ENCODE measurements around the gene KCTD5.
"Not testable (repeated sequence)": the region's sequence is repeated elsewhere in the genome, so short reads cannot be mapped to it uniquely, and the experiment has no call there.

Gene KCTD5, protein sequence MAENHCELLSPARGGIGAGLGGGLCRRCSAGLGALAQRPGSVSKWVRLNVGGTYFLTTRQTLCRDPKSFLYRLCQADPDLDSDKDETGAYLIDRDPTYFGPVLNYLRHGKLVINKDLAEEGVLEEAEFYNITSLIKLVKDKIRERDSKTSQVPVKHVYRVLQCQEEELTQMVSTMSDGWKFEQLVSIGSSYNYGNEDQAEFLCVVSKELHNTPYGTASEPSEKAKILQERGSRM

DNA sequence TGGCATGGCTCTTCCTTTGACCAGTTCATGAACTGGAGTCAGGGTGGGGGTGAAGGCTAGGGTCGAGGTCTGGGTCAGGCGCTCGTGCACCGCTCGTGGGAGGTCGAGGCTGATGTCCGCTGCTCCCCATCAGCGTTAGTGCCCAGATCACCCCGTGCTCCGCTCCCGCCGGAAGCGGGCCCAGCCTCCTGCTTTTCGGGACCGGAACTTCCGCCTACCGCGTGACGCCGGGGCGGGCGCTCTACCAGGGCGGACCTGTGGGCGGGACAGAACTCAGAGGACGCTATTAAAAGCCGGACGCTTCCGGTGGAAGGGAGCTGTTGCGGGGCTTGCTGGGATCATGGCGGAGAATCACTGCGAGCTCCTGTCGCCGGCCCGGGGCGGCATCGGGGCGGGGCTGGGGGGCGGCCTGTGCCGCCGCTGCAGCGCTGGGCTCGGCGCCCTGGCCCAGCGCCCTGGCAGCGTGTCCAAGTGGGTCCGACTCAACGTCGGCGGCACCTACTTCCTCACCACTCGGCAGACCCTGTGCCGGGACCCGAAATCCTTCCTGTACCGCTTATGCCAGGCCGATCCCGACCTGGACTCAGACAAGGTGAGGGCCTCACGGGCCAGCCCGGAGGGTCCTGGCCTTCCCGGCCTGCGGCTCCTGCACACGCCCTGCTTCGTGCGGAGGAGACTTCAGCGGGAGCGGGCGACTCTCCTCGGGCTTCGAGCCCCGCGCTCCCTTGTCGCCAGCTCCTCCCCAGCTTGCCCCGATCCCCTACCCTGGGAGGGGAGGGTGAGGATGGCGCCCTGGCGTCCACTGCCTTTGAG is at the start of gene KCTD5:
KCTD5 (plus strand) TSS at position 315 of the 813 bp plus-strand sequence; CDS start at position 341, 26 bp downstream.
- peak; percentile 90 to 93 for DNase-seq (ENCODE audit: low read depth in 2 of 2, low spot score in 1 of 2)

DNA sequence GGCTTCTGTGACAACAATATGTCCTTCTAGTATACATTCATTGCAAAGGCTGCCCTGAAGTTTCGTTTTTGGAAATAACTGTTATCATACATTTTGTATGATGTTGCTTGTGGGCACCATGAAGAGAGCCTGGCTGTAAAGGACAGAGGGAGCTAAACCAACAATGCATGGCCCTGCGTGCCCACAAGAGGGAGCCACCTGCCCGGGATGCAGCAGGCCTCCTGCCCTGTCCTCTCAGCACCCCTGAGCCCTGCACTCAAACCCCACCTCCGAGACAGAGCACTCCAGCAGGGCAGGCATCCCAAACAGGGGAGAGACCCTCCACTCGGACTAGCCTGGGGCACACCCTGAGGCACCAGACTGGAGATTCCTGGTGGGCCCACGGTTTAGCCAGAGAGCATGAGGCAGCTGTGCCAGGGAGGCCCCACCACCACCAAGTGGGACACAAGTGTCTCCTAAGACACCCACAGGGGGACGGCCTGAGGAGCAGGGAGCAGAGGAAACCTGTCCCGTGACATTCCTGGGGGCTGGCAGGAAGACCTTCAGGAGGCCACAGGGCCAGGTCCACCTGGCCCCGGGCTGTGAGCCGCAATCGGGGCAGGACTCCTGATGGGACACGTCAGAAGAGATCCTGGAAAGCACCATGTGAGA is 43.1 kb upstream of the KCTD5 start:
- peak in 1 of 2 donors; percentile 13 for DNase-seq (ENCODE audit: low read depth in 2 of 2, low spot score in 1 of 2)

DNA sequence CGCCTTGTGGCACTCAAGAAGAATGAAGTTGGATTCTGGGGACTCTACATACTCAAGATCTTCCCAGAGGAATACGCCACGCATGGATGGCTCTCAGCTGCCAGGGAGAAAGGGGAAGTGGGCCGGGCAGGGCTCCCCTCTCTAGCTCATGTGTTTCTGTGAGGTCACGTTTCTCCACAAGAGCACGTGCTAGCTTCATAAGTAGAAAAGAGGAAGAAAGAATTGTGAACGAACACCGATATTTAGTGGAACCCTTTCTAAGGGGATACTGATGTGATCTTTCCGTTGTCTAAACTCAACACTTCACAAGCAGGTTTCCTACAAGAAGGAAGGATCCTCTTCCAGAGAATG is 42.6 kb upstream of the KCTD5 start:
- not testable (repeated sequence) for DNase-seq (ENCODE audit: low read depth in 2 of 2, low spot score in 1 of 2)

DNA sequence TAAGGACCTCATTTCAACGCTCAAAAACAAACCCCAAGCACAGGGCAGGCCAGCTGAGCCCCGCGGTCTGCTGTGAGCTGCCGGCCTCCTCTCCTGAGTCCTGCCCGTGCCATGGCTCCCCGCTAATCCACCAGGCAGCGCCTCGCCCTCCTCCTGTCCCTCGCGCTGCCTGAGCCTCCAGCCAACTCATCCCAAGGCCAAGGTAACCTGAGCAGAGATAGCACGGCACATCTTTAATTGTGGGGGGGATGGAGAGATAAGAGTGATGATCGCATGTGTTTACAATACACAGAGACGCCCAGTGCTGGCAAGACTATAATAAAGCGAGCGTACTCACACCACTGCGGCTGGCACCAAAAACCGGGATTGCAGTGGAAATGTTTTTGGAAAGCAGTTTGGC is 39.8 kb upstream of the KCTD5 start:
- DNase-seq (ENCODE audit: low read depth in 2 of 2, low spot score in 1 of 2), result not testable (repeated sequence)

DNA sequence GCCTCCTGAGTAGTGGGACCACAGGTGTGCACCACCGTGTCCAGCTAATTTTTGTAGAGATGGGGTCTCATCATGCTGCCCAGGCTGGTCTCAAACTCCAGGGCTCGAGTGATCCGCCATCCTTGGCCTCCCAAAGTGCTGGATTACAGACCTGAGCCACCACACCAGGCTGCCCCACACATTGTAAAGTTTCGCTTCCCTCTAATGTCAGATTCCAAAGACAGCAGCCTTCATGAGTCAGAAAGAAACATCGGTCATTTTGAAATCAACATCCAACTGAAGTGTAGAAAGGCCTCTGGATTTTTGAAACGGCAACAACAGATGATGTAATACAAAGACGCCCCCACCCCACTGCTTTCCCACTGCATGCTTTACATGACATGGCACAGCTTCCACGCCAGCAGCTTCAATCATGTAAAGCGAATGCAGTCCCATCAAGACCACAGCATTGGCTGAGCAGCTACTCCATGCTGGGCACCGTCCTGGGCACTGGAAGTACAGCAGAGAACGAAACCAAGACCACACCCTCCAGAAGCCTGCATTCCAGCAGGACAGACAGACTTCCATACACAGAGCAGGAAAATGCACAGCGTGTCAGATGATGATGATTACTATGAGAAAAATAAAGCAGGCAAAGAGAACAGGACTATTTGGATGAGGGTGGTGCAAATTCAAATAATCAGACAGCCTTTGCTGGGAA is 37.4 kb upstream of the KCTD5 start:
- DNase-seq (ENCODE audit: low read depth in 2 of 2, low spot score in 1 of 2), result not testable (repeated sequence)

DNA sequence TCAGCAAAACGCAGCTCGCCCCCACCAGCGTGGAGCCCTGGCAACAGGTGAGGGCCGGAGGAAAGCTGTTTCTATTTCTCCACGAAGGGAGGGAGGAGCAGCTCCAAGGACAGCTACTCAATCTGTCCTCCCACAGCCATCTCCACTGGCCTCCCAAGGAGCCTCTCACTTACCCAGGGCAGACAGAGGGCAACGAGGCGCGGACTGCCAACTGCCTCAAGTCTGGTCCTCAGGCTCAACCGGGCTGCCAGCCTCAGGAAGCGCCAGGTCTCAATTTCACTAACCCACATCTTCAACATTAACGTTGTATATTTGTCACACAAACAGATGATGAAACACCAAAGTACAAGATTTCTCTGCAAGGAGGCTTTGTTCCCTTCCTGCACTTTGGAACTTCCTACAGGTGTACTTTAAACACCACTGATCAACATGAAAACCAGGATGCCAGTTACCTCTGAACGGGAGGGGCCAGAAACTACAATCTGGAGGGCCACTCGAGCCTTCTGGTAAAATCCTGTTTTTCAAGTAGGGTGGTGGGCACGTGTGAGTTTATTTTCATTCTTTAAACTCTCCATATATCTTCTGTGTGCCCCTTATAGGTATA is 31.0 kb upstream of the KCTD5 start:
- DNase-seq (ENCODE audit: low read depth in 2 of 2, low spot score in 1 of 2), result not testable (repeated sequence)

DNA sequence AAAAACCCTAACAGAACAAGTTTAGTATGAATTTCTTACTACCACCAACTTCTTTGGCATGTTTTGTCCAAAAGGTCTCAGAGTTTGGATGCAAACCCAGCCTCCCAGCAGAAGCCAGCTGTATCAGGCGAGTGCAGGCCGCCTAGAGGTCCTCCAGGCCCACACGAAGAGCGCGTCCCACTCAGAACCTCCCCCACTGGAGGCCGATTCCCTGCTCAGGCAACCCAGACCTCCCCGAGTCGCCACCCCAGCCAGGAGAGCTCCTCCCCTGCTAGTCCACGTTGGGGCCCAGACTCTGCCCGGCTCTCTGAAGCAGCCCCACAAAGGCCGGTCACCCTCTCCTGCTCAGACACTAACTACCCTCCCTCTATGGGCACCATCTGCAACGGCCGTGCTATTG is 28.4 kb upstream of the KCTD5 start:
- DNase-seq (ENCODE audit: low read depth in 2 of 2, low spot score in 1 of 2), result not testable (repeated sequence)

DNA sequence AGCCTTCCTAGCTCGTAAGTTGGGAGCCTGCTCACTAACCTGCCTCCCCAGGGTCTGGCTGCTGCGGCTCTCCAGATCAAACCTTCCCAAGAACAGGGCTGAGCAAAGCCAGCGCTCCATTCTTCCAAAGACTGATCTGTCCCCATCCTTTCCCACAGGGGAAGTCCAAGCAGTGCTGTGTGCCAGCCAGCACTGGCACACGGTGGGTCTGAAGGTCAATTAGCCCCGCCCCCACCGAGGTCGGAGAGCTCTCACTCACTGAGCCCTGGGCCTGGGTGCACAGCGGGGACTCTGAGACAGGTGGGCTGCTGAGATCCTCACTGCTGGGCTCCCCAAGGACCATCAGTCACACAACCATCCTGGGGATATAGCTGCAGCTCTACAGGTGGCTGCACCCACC is 27.4 kb upstream of the KCTD5 start:
- not testable (repeated sequence) for DNase-seq (ENCODE audit: low read depth in 2 of 2, low spot score in 1 of 2)

DNA sequence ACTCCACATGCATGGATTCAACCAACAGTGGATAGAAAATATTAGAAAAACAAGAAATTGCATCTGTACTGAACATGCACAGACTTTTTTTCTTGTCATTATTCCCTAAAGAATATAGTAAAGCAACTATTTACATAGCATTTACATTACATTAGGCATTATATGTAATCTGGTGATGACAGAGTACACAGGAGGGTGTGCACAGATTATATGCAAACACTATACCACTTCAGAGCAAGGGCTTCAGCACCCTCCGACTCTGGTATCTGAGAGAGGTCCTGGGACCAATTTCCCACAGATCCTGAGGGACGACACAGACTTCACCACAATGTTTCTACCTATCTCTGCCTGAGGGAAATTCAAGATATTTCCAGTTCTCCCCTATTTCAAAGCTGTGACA is 25.3 kb upstream of the KCTD5 start:
- no peak for DNase-seq (ENCODE audit: low read depth in 2 of 2, low spot score in 1 of 2)

DNA sequence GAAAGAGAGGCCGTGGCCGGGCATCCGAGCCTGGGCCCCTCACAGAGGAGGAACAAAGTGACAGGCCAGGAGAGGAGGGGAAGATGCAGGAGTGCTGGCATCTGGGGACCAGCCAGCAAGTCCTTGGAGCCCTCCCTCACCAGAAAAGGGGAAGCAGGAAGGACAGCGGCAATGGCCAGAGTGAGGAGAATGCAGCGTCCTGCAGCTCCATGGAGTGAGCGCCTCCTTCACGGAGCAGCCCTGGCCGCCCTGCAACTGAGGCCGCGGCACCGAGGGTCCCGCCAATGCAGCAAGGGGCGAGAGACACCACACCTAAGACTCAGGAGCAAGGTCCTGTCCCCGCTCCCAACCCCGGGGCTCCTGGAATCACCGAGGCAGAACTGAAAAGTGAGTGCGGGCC is 24.5 kb upstream of the KCTD5 start:
- DNase-seq (ENCODE audit: low read depth in 2 of 2, low spot score in 1 of 2), result not testable (repeated sequence)

DNA sequence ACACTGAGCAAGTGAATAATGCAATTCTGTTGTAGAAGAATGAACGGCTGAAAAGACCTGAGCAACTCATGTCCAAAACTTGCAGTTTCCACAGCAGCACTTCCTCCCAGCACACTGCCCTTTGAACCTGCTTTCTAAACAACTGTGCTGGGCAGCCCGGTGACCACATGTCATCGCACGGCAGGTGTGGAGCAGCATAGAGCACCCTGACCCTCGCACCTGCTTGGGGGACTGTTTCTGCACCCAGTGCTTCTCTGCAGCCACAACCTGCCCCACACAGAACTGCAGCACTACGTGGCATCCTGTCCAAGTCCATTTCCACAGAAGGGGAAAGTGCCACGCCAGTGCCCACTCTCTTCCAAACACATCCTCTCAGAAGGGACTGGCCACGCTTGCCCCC is 22.8 kb upstream of the KCTD5 start:
- not testable (repeated sequence) for DNase-seq (ENCODE audit: low read depth in 2 of 2, low spot score in 1 of 2)

DNA sequence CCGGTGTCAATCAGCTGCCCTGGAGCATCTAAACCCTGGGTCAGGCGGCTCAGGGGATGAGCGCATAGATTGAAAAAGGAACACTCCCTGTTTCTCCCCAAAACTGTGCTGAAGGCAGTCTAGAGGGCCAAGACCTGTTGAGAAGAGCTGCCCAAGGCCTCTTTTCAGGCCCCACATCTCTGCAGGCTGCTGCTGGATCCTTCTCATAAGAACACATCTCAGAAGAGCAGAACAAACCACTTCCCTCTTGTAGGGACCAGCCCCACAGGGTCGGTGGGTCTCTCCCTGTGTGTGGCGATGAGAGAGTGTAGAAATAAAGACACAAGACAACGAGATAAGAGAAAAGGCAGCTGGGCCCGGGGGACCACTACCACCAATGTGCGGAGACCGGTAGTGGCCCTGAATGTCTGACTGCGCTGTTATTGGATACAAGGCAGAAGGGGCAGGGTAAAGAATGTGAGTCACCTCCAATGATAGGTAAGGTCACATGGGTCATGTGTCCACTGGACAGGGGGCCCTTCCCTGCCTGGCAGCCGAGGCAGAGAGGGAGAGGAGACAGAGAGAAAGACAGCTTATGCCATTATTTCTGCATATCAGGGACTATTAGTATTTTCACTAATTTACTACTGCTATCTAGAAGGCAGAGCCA is 22.2 kb upstream of the KCTD5 start:
- DNase-seq (ENCODE audit: low read depth in 2 of 2, low spot score in 1 of 2), result not testable (repeated sequence)

DNA sequence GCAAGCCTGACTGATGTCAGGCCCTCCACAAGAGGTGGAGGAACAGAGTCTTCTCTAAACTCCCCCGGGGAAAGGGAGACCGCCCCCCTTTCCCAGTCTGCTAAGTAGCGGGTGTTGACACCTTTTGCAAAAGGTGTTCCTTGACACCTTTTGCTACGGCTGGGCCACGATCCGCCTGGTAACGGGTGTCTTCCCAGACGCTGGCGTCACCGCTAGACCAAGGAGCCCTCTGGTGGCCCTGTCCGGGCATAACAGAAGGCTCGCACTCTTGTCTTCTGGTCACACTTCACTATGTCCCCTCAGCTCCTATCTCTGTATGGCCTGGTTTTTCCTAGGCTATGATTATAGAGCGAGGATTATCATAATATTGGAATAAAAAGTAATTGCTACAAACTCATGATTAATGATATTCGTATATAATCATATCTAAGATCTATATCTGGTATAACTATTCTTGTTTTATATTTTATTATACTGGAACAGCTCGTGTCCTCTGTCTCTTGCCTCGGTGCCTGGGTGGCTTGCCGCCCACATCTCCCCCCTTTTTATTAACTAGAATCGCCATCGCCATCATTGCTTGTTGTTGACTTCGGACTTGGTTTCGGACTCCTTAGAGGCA is 21.5 kb upstream of the KCTD5 start:
- not testable (repeated sequence) for DNase-seq (ENCODE audit: low read depth in 2 of 2, low spot score in 1 of 2)

DNA sequence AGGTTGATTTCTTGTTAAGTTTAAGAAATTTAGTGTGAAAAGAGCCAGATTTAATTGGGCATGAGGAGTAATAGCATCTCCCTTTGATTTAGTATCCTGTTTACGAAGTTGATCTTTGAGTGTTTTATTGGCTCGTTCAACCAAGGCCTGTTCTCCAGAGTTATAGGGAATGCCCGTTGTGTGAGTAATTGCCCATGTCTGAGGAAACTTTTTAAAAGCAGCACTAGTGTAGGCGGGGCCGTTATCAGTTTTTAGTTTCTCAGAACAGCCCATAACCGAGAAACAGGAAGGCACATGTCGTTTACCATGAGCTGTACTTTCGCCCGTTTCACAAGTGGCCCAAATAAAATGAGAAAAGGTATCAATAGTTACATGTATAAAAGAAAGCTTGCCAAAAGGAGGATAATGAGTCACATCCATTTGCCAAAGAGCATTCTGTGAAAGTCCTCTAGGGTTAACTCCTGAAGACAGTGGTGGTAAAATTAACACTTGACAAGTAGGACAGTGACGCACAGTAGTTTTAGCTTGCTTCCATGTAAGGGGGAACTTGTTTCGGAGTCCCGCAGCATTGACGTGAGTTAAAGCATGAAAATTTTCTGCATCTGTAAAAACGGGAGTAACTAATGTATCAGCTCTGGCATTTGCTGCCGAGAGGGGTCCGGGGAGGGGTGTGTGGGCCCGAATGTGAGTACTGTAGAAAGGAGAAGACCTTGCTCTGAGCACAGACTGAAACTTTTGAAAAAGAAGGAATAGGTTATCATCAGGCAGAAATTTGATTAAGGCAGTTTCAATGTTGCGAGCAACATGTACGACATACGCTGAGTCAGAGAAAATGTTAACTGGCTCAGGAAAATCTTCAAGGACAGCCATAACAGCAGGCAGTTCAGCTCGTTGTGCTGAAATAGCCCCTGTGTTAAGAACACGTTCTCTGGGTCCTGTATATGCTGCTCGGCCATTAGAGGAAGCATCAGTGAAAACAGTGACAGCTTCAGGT is 18.5 kb upstream of the KCTD5 start:
- DNase-seq (ENCODE audit: low read depth in 2 of 2, low spot score in 1 of 2), result no peak

DNA sequence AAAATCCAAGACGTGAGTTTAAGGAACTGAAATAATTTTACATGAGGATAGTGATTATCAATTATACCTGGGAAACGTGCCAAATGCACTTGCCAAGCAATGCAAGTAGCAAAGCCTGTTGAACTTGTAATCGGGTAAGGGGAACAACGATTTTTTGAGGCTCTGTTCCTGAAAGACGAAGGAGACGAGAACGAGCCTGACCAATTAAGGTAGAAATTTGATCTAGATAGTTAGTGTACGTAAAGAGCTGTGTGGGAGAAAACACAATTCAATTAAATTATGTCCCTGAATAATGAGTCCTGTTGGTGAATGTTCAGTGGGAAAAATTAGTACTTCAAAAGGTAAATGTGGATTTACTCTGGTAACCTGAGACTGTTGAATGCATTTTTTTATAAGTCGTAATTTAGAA is 17.7 kb upstream of the KCTD5 start:
- no peak for DNase-seq (ENCODE audit: low read depth in 2 of 2, low spot score in 1 of 2)

DNA sequence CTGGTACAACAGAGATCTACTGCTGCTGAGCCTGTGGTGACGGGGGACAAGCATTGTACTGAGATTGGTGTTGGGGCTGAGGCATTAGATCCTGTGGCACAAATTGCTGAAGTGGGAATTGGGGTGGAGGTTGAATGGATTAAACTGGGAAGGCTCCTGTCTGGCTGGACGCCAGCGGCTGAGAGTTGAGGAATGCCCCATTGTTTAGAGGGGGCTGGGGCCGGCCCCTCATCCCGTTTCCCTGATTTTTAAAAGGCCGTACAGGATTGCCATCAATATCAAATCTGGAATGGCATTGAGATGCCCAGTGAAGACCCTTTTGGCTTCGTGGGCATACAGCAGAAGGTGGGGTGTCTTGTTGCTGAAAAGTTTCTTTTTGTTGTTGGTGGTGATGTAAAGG is 15.7 kb upstream of the KCTD5 start:
- DNase-seq (ENCODE audit: low read depth in 2 of 2, low spot score in 1 of 2), result not testable (repeated sequence)

DNA sequence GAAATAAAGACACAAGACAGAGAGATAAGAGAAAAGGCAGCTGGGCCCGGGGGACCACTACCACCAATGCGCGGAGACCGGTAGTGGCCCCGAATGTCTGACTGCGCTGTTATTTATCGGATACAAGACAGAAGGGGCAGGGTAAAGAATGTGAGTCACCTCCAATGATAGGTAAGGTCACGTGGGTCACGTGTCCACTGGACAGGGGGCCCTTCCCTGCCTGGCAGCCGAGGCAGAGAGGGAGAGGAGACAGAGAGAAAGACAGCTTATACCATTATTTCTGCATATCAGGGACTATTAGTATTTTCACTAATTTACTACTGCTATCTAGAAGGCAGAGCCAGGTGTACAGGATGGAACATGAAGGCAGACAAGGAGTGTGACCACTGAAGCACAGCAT is 12.7 kb upstream of the KCTD5 start:
- DNase-seq (ENCODE audit: low read depth in 2 of 2, low spot score in 1 of 2), result not testable (repeated sequence)

DNA sequence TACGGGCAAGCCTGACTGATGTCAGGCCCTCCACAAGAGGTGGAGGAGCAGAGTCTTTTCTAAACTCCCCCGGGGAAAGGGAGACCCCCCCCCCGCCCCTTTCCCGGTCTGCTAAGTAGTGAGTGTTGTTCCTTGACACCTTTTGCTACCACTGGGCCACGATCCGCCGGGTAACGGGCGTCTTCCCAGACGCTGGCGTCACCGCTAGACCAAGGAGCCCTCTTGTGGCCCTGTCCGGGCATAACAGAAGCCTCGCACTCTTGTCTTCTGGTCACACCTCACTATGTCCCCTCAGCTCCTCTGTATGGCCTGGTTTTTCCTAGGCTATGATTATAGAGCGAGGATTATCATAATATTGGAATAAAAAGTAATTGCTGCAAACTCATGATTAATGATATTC is 12.3 kb upstream of the KCTD5 start:
- not testable (repeated sequence) for DNase-seq (ENCODE audit: low read depth in 2 of 2, low spot score in 1 of 2)

DNA sequence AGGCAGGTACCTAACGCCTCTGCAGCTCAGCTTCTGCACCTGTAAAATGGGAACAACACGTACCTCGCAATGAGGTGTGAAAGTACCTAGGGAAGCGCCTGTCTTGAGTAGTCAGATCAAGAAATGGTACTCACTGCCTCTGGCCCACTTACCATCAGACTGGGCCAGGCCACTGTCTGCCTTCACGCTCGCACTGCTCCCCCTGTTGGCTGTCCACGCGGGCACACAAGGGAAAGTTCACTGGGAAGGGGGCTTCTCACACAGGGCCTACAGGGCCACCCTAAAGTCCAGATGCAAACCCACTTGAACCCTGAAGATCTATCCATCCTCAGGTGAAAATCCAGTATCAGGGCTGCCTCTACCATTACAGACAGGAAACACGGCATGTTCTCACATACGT is 11.1 kb upstream of the KCTD5 start:
- DNase-seq (ENCODE audit: low read depth in 2 of 2, low spot score in 1 of 2), result not testable (repeated sequence)
